ENCODE data around the gene SPTBN1.

SPTBN1 gene

GRCh38 chr2:54578648-54579045 lies 122.5 kb downstream of the SPTBN1 start:
- DNase-seq, result no peak

GRCh38 chr2:54579061-54579681 lies 123.0 kb downstream of the SPTBN1 start:
- DNase-seq, result no peak

GRCh38 chr2:54579682-54580620 lies 123.8 kb downstream of the SPTBN1 start:
- no peak for DNase-seq

DNA sequence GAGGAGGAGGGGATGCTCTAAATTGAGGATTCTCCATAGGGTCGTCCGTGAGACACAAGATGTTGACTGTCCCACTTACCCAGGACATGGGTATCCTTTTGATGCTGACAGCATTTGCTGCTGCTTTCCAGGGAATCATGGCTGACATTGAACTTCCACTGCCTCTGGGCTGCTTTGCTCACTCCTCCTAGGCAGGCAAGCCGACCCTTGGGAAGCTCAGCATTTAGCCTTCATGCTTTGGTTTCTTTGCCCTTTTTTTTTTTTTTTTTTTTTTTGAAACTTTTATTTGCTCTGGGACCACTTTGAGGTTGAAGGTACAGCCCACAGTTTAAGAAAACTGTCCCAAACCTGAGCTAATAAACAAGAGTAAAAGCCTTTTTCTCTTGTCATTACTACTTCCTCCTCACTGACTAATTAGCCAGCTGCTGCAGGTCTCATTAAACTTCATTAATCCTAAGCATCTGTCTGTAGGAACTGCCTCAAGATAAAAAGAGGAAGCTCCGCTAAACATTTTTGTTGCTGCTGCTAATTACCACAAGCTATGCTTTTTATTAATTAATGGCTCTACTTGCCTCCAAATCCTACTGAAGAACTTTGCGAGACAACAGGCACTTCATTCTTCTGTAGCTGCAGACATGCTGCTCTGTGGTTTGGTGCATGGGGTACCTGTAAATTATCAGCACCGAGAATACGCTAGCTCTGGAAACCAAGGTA lies 125.4 kb downstream of the SPTBN1 start:
- no peak for DNase-seq

- no peak for DNase-seq
Observed at GRCh38 chr2:54582987-54583386, 126.9 kb downstream of the SPTBN1 start.

GRCh38 chr2:54584598-54584997 lies 128.5 kb downstream of the SPTBN1 start:
- DNase-seq, result no peak

DNA sequence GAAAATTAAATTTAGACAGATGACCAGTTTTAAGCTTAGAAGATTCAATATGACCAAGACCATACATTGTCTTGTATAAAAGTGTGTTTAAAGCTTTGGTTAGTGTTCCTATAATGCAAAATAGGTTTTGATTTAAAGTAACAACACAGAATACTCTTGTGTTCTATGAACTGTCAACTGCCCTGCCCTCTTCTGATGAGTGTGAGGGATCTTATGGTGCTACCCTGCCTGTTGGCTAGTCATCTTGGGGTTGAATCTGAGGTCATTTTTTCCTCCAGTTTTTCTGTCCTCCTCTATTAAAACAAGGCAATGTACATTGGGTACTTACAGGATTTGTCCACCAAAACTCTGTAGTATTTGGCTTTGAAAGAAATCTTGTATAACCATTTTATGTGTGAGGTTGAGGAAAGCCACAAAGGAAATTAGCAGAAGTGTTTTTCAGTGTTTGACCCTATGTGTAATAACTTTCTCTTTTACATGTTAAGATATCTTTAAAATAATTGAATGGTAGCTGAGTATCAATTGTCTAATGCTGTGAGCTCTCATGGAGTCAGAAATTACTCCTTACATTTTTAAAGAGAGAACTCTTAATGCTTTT lies 129.1 kb downstream of the SPTBN1 start:
- DNase-seq, result no peak

- DNase-seq, result no peak
Observed at GRCh38 chr2:54586062-54586461, 129.9 kb downstream of the SPTBN1 start.

GRCh38 chr2:54586494-54586893 lies 130.4 kb downstream of the SPTBN1 start:
- no peak for DNase-seq

DNA sequence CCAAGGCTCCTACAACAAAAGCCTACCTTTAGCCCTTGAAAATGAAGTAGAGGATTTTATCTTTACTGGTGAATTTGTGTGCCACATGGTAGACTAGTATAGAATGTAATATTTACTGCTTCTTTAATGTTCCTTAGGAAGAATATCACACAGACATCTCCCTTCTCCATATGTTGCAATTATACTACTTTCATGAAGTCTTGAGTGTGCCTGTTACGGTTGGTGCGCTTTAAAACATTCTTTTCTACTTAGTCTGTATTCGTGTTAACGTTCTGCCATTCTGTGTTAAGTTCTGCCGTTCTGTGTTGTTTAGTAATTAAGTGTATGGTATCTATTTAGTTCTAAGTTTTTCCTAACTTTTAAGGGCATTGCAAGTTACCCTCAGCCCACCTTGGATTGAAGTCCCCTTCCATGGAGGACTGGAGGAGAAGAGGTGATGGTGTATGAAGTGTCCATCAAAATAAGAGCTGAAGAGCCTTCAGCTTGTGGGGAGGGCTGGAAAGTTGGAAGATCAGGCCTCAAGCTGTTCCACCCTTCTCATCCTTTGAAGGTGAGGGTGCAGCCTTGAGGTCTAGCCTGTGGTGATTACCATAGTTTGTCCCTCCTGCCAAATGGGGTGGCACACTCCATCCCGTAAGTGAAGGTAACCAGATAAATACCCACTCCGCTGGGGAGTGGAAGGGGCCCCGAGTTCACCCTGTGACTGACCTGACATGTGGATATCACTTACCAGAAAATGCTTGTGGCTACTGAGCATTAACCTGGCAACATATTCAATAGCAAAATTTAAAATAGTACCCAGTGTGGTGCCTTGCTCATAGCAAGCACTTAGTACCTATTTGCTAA lies 131.3 kb downstream of the SPTBN1 start:
- DNase-seq, result no peak

DNA sequence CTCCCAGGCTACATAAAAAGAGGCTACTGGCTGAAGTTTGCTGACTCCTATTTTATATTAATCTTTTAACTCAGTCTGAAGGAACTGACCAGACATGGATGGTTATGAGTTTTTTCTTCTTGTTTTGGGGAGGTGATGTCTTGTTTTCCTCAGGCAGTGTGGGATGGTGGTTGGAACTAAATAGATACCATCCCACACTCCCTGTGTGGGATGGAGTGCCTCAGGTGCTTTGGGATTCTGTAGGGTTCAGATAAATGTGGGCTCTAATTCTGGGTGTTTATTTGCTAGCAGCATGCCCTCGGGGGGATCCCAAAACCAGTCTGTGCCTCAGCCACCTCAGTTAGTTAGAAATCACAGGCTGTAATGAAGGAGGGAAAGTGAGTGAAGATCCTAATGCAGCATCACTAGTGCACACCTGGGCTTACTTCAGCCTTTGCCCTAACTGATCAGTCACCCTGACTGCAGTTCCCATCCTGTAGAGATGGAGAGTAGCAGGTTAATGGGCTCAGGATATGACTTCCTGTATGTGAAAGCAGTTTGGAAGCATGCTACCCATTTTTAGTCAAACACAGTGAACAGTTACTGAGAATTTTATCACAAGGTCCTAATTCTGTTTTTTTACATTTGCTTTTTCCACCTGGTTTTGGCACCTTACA lies 132.2 kb downstream of the SPTBN1 start:
- DNase-seq, result no peak

- DNase-seq, result no peak
Observed at GRCh38 chr2:54589038-54589339, 132.9 kb downstream of the SPTBN1 start.

DNA sequence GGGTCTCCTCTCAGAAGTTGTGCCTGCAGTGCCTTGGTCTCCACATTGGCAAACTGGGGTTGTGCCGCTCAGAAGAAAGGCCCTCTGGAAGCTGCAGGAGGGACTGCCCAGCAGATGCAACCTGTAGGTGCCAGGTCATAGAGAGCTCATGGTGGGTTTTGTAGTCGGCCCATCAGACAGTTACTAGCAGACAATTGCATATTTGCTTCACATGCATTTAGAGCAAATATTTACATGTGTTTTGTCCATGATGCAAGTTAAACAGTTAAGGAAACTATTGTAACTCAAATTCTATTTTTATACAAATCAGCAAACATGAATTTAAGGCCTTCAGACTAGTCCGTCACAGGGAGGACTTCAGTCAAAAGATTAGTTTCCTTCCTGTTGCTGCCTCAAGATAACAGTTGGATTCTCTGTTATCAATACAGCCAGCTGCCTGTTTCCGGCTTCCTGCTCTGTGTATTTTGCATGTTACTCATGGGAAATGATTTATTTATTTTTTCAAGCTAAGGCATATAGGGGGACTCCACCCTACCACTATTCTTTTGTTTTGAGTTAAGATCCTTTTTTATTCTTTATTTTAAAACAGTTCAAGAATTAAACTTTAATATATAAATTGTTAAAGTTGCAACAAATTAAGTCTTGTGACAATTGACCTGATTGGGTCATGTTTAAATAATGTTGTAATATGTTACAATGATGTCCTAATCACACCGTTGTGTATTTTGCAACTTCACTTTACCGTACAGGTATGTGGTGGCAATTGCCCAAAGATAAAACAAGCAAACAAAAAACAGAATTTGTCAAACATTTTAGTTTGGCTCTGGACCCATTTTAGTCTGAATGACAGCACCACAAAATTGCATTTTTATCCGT lies 133.5 kb downstream of the SPTBN1 start:
- no peak for DNase-seq

DNA sequence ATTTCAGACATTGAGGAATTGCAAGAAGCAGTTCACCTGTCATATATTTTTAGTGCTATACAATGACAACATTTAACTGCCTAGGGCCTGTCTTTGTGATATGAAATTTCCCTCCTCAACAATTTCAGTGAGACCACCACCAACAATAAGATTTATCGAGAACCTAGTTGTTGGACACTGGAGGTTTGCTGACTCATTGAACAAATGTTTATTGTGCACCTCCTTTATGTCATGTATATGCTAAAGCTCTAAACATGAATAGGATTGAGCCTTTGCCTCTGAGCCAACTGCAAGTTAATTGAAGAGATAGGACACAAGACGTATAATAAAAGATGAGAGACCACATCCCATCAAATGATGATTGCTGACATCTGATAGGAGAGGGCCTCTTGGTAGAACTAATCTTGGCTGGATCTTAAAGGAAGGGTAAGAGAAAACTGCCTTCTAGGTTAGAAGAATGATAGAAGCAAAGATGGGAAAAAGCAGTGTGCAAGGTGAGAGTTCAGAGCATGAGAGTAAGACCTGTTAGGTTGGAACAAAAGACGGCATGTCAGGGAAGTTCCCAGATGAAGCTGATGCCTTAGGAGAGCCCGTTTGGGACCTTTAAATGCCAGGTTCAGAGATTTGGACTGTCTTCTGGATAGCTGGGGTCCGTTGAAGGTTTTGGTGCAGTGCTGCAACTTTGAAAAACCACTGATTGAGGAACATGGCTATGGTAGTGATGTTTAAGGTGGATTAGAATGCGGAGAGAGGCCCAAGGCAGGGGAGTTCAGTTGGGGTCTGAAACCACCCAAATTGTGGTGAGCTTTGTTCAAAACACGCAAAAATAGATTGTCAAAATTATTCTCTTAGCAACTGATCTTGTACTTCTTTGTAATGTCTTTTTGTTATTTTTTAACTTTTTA lies 134.3 kb downstream of the SPTBN1 start:
- DNase-seq, result no peak

DNA sequence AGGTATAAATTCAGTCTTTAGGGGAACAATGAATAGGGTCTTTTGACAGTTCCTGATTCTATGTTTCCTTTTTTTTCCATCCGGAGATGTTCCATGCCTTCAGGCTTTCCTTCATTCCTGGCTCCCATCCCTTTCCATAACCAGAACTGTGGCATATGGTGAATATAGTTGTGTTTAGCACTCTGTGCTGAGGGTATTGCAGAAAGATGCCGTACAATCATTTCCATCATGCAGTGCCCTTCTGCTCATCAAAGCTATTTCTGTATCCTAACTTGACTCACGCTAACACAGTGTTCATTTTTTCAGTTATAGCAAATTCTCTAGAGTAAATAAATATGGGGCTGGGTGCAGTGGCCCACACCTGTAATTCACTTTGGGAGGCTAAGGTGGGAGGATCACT lies 135.4 kb downstream of the SPTBN1 start:
- DNase-seq, result no peak

GRCh38 chr2:54593249-54593648 lies 137.1 kb downstream of the SPTBN1 start:
- DNase-seq, result no peak

DNA sequence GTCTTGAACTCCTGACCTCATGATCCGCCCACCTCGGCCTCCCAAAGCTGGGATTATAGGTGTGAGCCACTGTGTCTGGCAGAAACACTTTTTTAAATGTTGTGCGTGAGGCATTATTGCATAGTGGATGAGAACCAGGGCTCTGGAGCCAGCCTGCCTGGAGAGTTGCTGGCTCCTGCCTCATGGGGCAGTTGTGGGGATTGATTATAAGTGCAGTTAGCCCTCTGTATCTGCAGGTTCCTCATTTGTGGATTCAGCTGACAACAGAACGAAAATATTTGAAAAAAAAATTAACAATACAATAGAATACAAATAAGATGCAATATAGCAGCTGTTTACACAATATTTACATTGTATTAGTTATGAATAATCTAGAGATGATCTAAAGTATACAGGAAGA lies 137.9 kb downstream of the SPTBN1 start:
- DNase-seq, result no peak

DNA sequence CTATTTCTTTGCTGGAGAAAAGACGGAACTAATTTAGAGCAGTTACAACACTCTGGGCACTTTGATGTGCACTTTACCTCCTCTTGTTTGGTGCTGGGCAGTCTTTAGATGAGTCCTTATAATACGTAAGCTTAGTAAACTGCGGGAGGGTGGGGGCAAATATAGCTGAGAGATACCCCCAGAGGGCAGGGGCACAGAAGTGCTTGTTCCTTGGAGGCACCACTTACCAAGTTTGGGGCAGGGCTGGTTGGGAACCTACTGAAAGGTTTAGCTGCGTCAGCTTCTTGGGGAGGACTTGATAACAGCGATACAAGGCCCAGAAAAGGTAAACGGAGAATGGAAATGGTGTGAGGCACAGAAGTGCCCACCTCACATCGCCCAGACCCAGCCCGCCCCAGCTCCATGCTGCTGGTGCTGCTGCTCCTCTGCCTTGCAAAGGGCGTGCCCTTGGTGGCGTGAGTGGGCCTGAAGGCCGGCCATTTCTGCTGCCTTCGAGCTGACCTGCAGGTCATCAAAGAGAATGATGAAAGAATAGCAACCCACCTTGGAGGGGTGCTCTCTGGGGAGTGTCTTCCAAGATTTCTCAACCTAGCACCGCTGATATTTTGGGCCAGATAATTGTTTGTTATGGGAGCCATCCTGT lies 139.2 kb downstream of the SPTBN1 start:
- DNase-seq, result no peak
